ENCODE data around the gene ASB3. TPM values are rescaled to one million over a fixed set of nuclear protein-coding genes. Genes with fewer than 3 reads are reported as not detected.

The ASB3 gene
- total RNA-seq, 2 donors from 2014 or later = 10.5 to 14.0 TPM

- 96 to 100% methylated on average over 2 of the region's 2 CpGs for WGBS, 2 donors
- no peak for TF ChIP-seq POLR2A (IDR thresholded peaks at IDR 0.05)
- Histone ChIP-seq H3K27ac (no peak overlapping the region), H3K27me3 (no peaks in the 10 kb centered on the region), H3K4me3 (no peak overlapping the region), H3K4me1 (no peaks in the 10 kb centered on the region), H3K36me3 (replicated peaks in 1 of 2; ENCODE audit: insufficient read depth in 1 of 2, low read depth in 2 of 2) (peaks cover 0 to 5% of the 10 kb centered on the region in 2 donors), H3K9me3 (no peaks in the 10 kb centered on the region)
- no peak for DNase-seq
- intact Hi-C loops (cut with DNase I) = no loop called here
- no peak for ATAC-seq
Observed at GRCh38 chr2:53701221-53701620, 85.5 kb downstream of the ASB3 start.

- peaks cover 0 to 5% of the 10 kb centered on the region in 2 donors for H3K36me3 ChIP-seq (replicated peaks in 1 of 2; ENCODE audit: insufficient read depth in 1 of 2, low read depth in 2 of 2)
- 100% methylated on average over 1 of the region's 1 CpG; no CpG with 5 or more reads in 1 of the 2 donors for WGBS, 2 donors
- ATAC-seq (no peak), DNase-seq (no peak)
- no peaks in the 10 kb centered on the region for H3K27me3 ChIP-seq
- no peaks in the 10 kb centered on the region for H3K4me1 ChIP-seq
- no peak for TF ChIP-seq POLR2A (IDR thresholded peaks at IDR 0.05)
- TF ChIP-seq CTCF (IDR thresholded peaks at IDR 0.05) = no peak
- intact Hi-C loops (cut with DNase I) = no loop called here
- H3K9me3 ChIP-seq = no peaks in the 10 kb centered on the region
- H3K27ac ChIP-seq = no peak overlapping the region
- H3K4me3 ChIP-seq = no peak overlapping the region
Observed at GRCh38 chr2:53697686-53698085, 89.1 kb downstream of the ASB3 start.

GRCh38 chr2:53697092-53697491 lies 89.7 kb downstream of the ASB3 start:
- DNase-seq = no peak
- peaks cover 0 to 5% of the 10 kb centered on the region in 2 donors for H3K36me3 ChIP-seq (replicated peaks in 1 of 2; ENCODE audit: insufficient read depth in 1 of 2, low read depth in 2 of 2)
- intact Hi-C loops (cut with DNase I) = no loop called here
- no peak for ATAC-seq
- H3K4me1 ChIP-seq = no peaks in the 10 kb centered on the region
- H3K27ac ChIP-seq = no peak overlapping the region
- H3K9me3 ChIP-seq = no peaks in the 10 kb centered on the region
- 89 to 93% methylated on average over 4 of the region's 4 CpGs for WGBS, 2 donors
- TF ChIP-seq CTCF (IDR thresholded peaks at IDR 0.05) (no peak), POLR2A (IDR thresholded peaks at IDR 0.05) (no peak)
- no peaks in the 10 kb centered on the region for H3K27me3 ChIP-seq
- H3K4me3 ChIP-seq = no peak overlapping the region

GRCh38 chr2:53695575-53695974 lies 91.2 kb downstream of the ASB3 start:
- Histone ChIP-seq H3K9me3 (no peaks in the 10 kb centered on the region), H3K27me3 (no peaks in the 10 kb centered on the region), H3K4me3 (no peak overlapping the region), H3K27ac (no peak overlapping the region), H3K4me1 (no peaks in the 10 kb centered on the region), H3K36me3 (replicated peaks in 1 of 2; ENCODE audit: insufficient read depth in 1 of 2, low read depth in 2 of 2) (peaks cover 0 to 5% of the 10 kb centered on the region in 2 donors)
- DNase-seq (no peak), ATAC-seq (no peak)
- intact Hi-C loops (cut with DNase I) = no loop called here
- 82 to 90% methylated on average over 4 of the region's 4 CpGs for WGBS, 2 donors
- TF ChIP-seq POLR2A (IDR thresholded peaks at IDR 0.05) (no peak), CTCF (IDR thresholded peaks at IDR 0.05) (no peak)

- Histone ChIP-seq H3K4me3 (no peak overlapping the region), H3K36me3 (replicated peaks in 1 of 2; ENCODE audit: insufficient read depth in 1 of 2, low read depth in 2 of 2) (no peaks in the 10 kb centered on the region), H3K27ac (no peak overlapping the region), H3K9me3 (no peaks in the 10 kb centered on the region), H3K27me3 (no peaks in the 10 kb centered on the region), H3K4me1 (no peaks in the 10 kb centered on the region)
- intact Hi-C loops (cut with DNase I) = no loop called here
- 88 to 97% methylated on average over 3 of the region's 3 CpGs for WGBS, 2 donors
- no peak for TF ChIP-seq CTCF (IDR thresholded peaks at IDR 0.05)
- DNase-seq (no peak), ATAC-seq (no peak)
Observed at GRCh38 chr2:53694096-53694771, 92.5 kb downstream of the ASB3 start.

Data from body of pancreas (tissue), 4 donors.